NB4 (cell line): ENCODE data around the gene LRRIQ1.

Experiments used
- DNase-seq: peaks from one replicate; pipeline ENCODE4 v3.0.0; 2010; ENCODE audit warnings: low read depth
- H3K4me3 ChIP-seq: one replicate; pipeline ENCODE4 v1.5.1; 2011; ENCODE audit warnings: mild to moderate bottlenecking, low read depth, low read length, moderate library complexity
- MYC ChIP-seq: IDR thresholded peaks from 2 replicates; pipeline ENCODE4 v1.6.1; 2011; ENCODE audit warnings: low read depth, low read length
- POLR2A ChIP-seq: IDR thresholded peaks from 2 replicates; pipeline ENCODE4 v1.6.1; 2011; ENCODE audit warnings: mild to moderate bottlenecking; ENCODE audit not compliant: insufficient read length; ENCODE audit errors: extremely low read depth
- TF ChIP-seq, protein P1 (sequence below): IDR thresholded peaks from one replicate; pipeline ENCODE4 v1.5.1; 2012; ENCODE audit warnings: low read depth, low read length
- TF ChIP-seq, protein P2 (sequence below): IDR thresholded peaks from 2 replicates; pipeline ENCODE4 v1.6.1; 2011; ENCODE audit warnings: low read depth, low read length

The LRRIQ1 gene

DNA sequence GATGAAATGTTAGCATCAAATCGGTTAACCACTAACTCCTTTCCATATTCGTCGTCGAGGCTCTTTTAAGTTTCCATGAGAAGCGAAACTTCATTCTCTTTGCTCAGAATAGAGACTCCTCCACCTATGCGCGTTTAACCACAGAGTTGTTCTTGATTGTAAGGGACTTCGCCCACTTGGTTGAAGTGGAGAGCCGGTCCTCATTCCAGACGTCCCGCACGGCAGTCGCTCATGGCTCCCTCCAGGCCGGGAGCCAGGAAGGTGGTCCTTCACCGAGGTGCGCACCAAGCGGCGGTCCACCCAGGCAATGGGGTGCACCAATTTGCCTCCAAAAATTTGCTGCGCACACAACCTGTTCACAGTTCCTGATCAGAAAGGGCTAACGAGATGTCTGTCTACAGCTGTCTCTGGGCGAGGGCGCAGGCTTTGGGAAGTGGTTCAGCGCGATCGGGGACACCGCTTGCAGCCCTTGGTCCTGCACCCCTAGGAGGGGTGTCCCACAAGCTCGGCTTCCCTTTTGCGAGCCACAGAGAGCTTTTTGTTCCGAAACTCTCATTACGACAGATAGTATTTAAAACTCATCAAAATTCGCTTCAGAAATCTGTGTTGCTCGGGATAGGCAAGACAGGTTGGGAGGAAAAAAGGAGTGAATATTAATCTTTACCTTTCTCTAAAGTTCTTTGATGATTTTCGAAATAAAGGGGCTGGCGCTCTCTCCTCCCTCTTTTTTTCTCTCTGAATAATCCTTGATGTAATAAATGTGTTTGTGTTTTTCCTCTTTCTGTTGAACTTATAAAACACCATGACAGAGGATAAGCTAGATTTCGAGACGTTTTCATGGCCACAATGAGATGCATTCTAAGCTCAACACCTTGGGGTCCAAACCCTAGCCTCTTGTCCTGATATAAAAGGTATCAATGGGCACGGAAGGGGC lies 237.5 kb downstream of the LRRIQ1 start:
- H3K4me3 ChIP-seq: no peak overlapping the region
- TF ChIP-seq, protein P1, sequence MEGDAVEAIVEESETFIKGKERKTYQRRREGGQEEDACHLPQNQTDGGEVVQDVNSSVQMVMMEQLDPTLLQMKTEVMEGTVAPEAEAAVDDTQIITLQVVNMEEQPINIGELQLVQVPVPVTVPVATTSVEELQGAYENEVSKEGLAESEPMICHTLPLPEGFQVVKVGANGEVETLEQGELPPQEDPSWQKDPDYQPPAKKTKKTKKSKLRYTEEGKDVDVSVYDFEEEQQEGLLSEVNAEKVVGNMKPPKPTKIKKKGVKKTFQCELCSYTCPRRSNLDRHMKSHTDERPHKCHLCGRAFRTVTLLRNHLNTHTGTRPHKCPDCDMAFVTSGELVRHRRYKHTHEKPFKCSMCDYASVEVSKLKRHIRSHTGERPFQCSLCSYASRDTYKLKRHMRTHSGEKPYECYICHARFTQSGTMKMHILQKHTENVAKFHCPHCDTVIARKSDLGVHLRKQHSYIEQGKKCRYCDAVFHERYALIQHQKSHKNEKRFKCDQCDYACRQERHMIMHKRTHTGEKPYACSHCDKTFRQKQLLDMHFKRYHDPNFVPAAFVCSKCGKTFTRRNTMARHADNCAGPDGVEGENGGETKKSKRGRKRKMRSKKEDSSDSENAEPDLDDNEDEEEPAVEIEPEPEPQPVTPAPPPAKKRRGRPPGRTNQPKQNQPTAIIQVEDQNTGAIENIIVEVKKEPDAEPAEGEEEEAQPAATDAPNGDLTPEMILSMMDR: no peak
- TF ChIP-seq POLR2A (no peak), MYC (no peak)
- TF ChIP-seq, protein P2, sequence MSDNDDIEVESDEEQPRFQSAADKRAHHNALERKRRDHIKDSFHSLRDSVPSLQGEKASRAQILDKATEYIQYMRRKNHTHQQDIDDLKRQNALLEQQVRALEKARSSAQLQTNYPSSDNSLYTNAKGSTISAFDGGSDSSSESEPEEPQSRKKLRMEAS: no peak
- no peak for DNase-seq

DNA sequence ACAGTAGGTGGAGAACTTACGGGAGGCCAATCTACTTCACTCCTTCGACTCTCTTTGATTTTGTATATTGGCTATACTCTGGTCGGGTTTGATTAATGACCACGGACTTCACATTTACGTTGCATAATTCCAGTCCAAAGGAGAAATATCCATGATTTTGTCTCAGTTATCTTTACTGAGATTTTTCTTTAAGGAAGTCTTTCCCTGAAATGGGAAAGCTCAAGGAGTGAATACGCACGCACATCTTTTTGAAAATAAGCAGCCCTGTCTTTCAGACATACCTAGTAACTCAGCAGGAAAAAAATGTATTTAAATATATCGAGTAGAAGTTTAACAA lies 238.1 kb downstream of the LRRIQ1 start:
- TF ChIP-seq POLR2A (no peak), MYC (no peak)
- TF ChIP-seq, protein P1: no peak
- TF ChIP-seq, protein P2: no peak
- H3K4me3 ChIP-seq: no peak overlapping the region
- DNase-seq: no peak

DNA sequence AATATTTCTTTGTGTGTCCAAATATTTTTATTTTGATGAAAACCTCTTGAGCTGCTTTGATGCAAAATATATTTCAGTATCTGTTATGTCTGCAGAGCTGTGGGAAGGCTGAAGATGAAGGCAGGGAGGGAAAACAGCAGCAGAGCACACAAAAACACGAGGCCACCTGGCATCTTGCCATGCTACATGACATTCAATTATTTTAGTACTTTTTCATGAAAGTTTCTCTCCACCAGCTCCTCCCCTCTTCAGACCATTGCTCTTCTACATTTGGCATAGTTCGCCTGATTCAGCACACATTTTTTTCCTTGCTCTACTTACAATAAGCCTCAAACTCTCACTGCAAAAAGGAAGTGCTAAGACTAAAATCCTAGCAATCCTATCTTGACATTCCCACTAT lies 239.2 kb downstream of the LRRIQ1 start:
- H3K4me3 ChIP-seq: no peak overlapping the region
- no peak for TF ChIP-seq POLR2A
- no peak for DNase-seq

DNA sequence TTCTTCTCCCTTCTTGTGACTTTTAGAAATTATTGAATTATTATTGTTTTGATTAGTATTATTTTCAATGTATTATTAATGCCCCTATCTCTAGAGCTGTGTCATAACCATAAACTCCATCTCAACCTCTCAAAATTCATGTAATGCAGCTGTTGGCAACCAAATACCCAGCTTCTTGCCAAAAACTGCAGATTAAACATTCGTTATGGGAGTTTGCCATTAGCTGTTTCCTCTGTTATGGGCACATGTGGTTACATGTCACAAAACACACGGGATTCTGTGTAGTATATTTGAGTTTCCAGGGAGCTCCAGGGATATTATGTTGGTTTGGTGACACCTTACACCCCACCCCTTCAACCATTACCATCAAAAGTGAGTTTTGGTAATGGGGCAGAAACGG lies 241.0 kb downstream of the LRRIQ1 start:
- TF ChIP-seq, protein P2: no peak
- no peak for TF ChIP-seq MYC
- TF ChIP-seq POLR2A: no peak
- TF ChIP-seq, protein P1: no peak
- no peak for DNase-seq
- no peak overlapping the region for H3K4me3 ChIP-seq

DNA sequence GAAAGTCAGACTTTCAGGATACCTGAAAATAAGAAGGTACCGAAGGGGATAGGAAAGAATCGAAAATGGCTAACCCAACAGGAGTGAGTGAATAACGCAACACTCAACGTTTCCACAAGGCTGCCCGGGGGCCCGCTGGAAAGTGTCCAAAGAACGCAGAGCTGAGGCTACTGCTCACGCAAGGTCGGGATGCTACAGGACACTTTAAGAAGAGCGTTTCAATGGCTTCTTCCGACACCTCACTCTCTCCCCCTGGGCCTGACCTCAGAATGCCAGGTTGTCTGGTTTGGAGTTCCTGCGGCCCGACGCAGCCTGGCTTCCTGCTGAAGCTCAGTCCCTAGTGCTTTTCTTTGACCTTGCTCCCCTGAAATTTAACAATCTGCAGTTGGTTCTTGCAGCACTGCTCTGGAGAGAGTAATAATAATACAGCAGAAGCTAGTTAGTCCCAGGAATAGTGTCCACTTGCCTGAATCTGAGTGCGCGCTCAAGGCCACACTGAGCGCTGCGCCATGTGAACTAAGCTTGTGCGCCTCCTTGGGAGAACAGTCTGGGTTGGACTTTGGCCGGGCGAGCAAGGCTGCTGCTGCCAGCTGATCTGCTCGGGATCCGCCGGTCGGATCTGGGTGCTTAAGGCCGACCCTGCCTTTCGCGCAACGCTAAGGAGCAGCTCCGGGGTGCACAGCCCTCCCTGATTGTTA lies 241.9 kb downstream of the LRRIQ1 start:
- no peak overlapping the region for H3K4me3 ChIP-seq
- DNase-seq: no peak
- TF ChIP-seq, protein P2: no peak
- no peak for TF ChIP-seq POLR2A
- TF ChIP-seq, protein P1: no peak
- no peak for TF ChIP-seq MYC
